Daoy (cell line): Measurements from ENCODE around the gene MUC7. TPM values are rescaled to one million over a fixed set of nuclear protein-coding genes. Genes with fewer than 3 reads are reported as not detected.
"Not testable (repeated sequence)": the region's sequence is repeated elsewhere in the genome, so short reads cannot be mapped to it uniquely, and the experiment has no call there.

Source experiments
- DNase-seq: peaks from one replicate; pipeline ENCODE4 v3.0.0-alpha.2; 2015; ENCODE audit warnings: low read depth
- total RNA-seq: library from RNA; depleted of rRNA; stranded (reverse); fragments of >200 nt; shearing (Covaris generic); gene quantifications from 2 replicates; pipeline ENCODE4 v1.2.3, GENCODE V29; 2014; rRNA removed

Gene MUC7
- total RNA-seq: not detected in 2 replicates

GRCh38 chr4:70471897-70472296 is at the start of gene MUC7:
MUC7 (plus strand) TSS chr4:70472197; CDS start chr4:70474022, 1,825 bp downstream.
- no peak for DNase-seq

- no peak for DNase-seq
Measured at GRCh38 chr4:70425306-70425705, 46.7 kb upstream of the MUC7 start.

- DNase-seq: no peak
Measured at GRCh38 chr4:70426789-70427188, 45.2 kb upstream of the MUC7 start.

- DNase-seq: peak; percentile 4
Measured at GRCh38 chr4:70437197-70437596, 34.8 kb upstream of the MUC7 start.

DNA sequence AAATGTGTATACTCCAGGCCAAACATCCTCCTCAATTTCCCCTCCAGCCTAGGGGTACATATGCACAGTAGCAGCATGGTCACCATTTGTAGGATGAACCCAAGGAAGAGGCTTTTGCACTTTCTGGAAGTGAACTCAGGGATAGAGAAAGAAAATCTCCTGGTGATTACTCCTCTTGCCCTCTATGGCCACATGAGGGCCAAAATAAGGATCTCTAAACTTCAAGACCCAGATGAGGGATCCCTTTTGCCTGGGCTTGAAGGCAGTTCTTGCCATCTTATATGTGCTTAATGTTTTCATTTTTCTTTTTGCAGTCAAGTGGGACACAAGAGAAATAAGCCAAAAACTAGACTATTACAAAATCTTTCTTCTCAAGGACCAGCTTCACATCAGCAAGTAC is 29.5 kb upstream of the MUC7 start:
- no peak for DNase-seq

DNA sequence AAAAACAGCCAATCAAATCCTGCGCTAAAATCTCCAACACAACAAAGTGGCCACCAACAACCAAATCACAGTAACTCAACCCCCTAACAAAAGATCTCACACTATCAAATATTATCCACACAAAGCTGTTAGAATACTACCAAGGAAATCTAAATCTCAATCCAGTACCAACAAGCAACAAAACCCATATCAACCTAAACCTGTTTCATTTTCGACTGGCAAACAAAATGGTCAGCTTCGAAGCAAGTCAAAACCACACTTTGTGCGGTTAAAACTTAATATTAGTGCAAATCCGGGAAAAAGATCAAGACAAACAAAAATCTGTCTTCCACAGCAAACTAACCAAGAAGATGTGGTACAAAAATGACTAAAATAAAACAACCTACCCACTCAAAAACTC is 28.7 kb upstream of the MUC7 start:
- no peak for DNase-seq

DNA sequence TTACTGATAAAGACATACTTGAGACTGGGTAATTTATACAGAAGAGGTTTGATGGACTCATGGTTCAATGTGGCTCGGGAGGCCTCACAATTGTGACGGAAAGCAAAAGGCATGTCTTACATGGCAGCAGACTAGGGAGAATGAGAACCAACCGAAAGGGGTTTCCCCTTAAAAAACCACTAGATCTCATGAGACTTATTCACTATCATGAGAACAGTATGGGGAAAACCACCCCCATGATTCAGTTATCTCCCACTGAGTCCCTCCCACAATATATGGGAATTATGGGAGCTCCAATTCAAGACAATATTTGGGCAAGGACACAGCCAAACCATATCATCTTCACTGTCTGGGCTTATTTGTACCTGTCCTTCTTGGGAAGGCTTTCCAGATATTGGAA is 22.8 kb upstream of the MUC7 start:
- DNase-seq: peak; percentile 8

- no peak for DNase-seq
Measured at GRCh38 chr4:70452946-70453345, 19.1 kb upstream of the MUC7 start.

DNA sequence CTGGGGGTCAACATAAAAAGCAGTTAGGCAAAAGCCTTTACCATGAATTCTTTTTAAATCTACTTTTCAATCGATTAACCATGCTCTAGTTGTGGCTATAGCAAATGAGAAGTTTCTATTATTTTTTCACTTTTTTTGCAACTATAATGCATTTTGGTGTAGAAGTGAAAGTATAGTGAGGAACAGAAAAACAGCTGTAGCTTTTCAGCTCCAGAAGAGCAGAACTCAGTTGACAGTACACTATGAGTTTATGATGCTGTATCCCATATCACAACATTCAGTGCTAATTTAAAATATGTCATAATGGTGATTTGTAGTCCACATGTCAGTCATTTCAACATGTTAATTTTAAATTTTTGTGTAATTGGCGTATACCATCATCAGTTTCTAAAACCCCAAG is 8.7 kb upstream of the MUC7 start:
- no peak for DNase-seq

- no peak for DNase-seq
Measured at GRCh38 chr4:70473679-70474078, 1.7 kb downstream of the MUC7 start.

GRCh38 chr4:70488748-70489147 is 16.8 kb downstream of the MUC7 start:
- no peak for DNase-seq

DNA sequence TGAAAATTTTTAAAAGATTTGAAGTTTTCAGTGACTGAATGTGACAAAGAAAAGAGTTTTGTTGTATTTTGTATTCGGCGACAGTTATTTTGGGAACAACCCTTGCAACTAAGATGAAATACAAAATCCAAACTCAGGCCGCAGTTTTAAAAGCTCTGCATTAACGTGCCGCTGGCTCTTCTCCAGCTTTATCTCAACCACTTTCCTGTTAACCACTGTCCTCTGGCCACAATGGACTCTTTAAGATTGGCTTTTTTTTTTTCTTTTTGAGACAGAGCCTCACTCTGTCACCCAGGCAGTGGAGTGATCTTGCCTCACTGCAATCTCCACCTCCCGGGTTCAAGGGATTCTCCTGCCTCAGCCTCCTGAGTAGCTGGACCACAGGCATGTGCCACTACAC is 24.2 kb downstream of the MUC7 start:
- no peak for DNase-seq

DNA sequence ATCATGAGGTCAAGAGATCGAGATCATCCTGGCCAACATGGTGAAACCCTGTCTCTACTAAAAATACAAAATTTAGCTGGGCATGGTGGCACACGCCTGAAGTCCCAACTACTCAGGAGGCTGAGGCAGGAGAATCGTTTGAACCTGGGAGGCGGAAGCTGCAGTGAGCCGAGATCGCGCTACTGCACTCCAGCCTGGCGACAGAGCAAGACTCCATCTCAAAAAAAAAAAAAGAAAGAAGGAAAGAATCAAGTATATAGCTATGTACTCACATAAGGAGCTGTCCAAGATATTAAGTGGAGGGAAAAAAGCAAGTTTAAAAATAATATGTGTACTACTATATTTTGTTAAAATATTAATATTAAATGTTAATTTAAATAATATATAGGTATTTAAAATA is 29.8 kb downstream of the MUC7 start:
- DNase-seq: not testable (repeated sequence)

- no peak for DNase-seq
Measured at GRCh38 chr4:70504733-70505132, 32.7 kb downstream of the MUC7 start.

DNA sequence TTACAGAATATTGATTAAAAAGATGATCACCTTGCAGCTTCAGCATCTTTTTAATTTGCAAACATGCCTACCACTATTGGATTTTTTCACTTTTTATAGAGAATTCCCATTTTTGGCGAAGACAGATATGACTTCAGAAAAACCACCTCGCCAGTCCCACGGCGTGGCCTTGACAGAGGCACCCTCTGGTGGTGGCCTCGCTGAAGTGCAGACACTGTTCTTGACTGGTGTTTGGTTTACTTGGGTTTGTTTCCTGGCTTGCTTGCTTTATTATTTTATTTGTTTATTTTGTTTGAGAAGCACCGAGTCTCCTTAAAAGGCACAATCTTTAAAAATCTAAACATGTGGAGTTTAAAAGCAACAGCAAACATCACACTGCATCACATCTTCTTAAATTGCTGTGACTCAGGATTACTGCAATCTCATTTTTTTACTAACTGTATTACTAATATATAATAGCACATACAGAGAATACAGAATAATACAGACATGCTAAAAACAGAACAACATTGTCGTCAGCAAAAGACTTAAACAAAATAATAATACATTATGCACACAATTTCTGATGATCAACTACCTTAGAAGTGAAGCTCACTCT is 33.3 kb downstream of the MUC7 start:
- peak; percentile 42 for DNase-seq

DNA sequence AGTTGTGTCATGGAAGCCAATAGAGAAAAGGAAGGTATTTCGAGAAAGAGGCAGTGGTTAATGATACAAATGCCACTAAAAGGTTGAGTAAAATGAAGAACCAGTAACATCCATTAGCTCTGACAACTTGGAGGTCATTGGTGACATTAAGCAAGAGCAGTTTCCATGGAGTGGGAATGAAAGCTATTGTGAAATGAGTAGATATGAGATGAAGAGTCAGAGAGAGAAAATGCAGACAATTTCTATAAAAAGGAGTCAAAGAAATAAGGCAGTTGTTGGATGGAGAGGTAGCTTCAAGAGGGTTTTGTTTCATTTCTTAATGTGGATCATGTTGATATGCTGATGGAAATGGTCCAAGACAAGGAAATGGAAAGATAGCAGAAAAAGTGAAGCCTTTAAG is 36.8 kb downstream of the MUC7 start:
- DNase-seq: no peak

- peak; percentile 25 for DNase-seq
Measured at GRCh38 chr4:70511365-70511764, 39.4 kb downstream of the MUC7 start.

GRCh38 chr4:70515367-70516250 is 43.6 kb downstream of the MUC7 start:
- DNase-seq: peak; percentile 75

DNA sequence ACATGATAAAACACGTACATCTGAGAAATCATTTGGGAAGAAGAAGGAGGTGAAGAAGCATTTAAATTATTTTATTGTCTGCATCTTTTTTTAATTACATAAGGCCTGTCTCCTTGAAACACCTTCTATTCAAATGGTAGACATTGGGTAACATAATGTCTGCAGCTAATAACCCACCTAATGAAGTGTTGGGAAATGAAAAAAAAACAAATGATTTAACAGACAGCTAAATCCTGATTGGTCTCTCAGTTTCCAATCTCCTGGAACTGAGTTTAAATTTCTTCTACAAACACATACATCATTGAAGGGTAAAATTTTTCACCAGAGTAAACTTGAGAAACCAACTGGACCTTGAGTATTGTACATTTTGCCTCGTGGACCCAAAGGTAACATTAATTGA is 46.3 kb downstream of the MUC7 start, which contains the start of gene AMTN:
Gene AMTN, plus strand, starts transcription at position 301 of the 400 bp plus-strand sequence. CDS start 209 bp downstream, outside the sequence.
- DNase-seq: no peak

- DNase-seq: peak; percentile 41
Measured at GRCh38 chr4:70518716-70519115, 46.7 kb downstream of the MUC7 start.

GRCh38 chr4:70522626-70523025 is 50.6 kb downstream of the MUC7 start:
- DNase-seq: no peak

GRCh38 chr4:70530997-70531396 is 59.0 kb downstream of the MUC7 start:
- DNase-seq: no peak

- no peak for DNase-seq
Measured at GRCh38 chr4:70531981-70532380, 60.0 kb downstream of the MUC7 start.
